ENCODE measurements around the gene KRT86. TPM values are rescaled to one million over a fixed set of nuclear protein-coding genes. Genes with fewer than 3 reads are reported as not detected.

KRT86 gene
- total RNA-seq, 2 experiments from 2014 or later: 0.10 to 0.12 TPM

Other genes starting within 250 kb of the KRT86 start
- gene NR4A1, start 223.2 kb upstream of the KRT86 start, total RNA-seq: 10 to 100 TPM; 64.2 to 68.2 TPM
- gene ATG101, start 204.7 kb upstream of the KRT86 start, total RNA-seq: 10 to 100 TPM; 35.7 to 38.0 TPM
- not detected for gene SMIM41, start 194.9 kb upstream of the KRT86 start, total RNA-seq
- gene KRT80, start 82.6 kb upstream of the KRT86 start, total RNA-seq: not detected
- gene KRT7, start 41.4 kb upstream of the KRT86 start, total RNA-seq: 1 to 10 TPM; 3.5 to 3.7 TPM
- not detected for gene KRT81, start 16.9 kb downstream of the KRT86 start, total RNA-seq
- gene KRT83, start 46.8 kb downstream of the KRT86 start, total RNA-seq: not detected
- gene KRT85, start 92.8 kb downstream of the KRT86 start, total RNA-seq: not detected
- not detected for gene KRT84, start 111.0 kb downstream of the KRT86 start, total RNA-seq
- not detected for gene KRT82, start 131.7 kb downstream of the KRT86 start, total RNA-seq
- gene KRT75, start 159.7 kb downstream of the KRT86 start, total RNA-seq: not detected
- not detected for gene KRT6B, start 177.5 kb downstream of the KRT86 start, total RNA-seq
- gene KRT6C, start 199.2 kb downstream of the KRT86 start, total RNA-seq: not detected
- gene KRT6A, start 218.6 kb downstream of the KRT86 start, total RNA-seq: not detected
- not detected for gene KRT5, start 245.7 kb downstream of the KRT86 start, total RNA-seq

Measured in activated CD4-positive, alpha-beta memory T cell treated with anti-CD3 and anti-CD28 coated beads for 36 hours (primary cell).